Fibroblast of lung (primary cell): ENCODE data around the gene TTLL10. TPM values are rescaled to one million over a fixed set of nuclear protein-coding genes. Genes with fewer than 3 reads are reported as not detected.

Experiments
- DNase-seq, 2 donors: peaks; one replicate each; pipeline versions ENCODE4 v3.0.0 to v3.0.0-alpha.2; 2010; ENCODE audit warnings: low read depth in 2 of 2
- H2AFZ ChIP-seq: 2 replicates; pipeline ENCODE4 v1.5.1; 2012; ENCODE audit warnings: low read length, control low read depth, inconsistent platforms
- H3K27ac ChIP-seq: 2 replicates; pipeline ENCODE4 v1.5.1; 2011; ENCODE audit warnings: low read length, control low read depth; ENCODE audit not compliant: insufficient read depth
- H3K27me3 ChIP-seq: 2 replicates; pipeline ENCODE4 v1.5.1; 2011; ENCODE audit warnings: mild to moderate bottlenecking, low read length; ENCODE audit not compliant: control insufficient read depth, insufficient read depth
- H3K36me3 ChIP-seq: 2 replicates; pipeline ENCODE4 v1.5.1; 2011; ENCODE audit warnings: low read length; ENCODE audit not compliant: control insufficient read depth, insufficient read depth
- H3K4me1 ChIP-seq: 2 replicates; pipeline ENCODE4 v1.5.1; 2011; ENCODE audit warnings: low read length; ENCODE audit not compliant: control insufficient read depth, insufficient read depth; ENCODE audit errors: extremely low read depth
- H3K4me2 ChIP-seq: 2 replicates; pipeline ENCODE4 v1.5.1; 2011; ENCODE audit warnings: low read length, control low read depth; ENCODE audit not compliant: insufficient read depth; ENCODE audit errors: extremely low read depth
- H3K4me3 ChIP-seq, 4 experiments: fragments of 200-600 bp in 1 of 4; sonication (generic) in 1 of 4; replicated peaks in 1 of 4; 2 replicates each; pipeline ENCODE4 v1.5.1; 2011 to 2016; ENCODE audit warnings: low read length in 4 of 4, low read depth in 3 of 4, mild to moderate bottlenecking in 3 of 4, control low read depth in 2 of 4, inconsistent platforms in 1 of 4, mixed read lengths in 1 of 4; ENCODE audit not compliant: insufficient read depth in 1 of 4; ENCODE audit errors: control extremely low read depth in 1 of 4
- H3K79me2 ChIP-seq: 2 replicates; pipeline ENCODE4 v1.5.1; 2012; ENCODE audit warnings: mild to moderate bottlenecking, low read length, inconsistent platforms; ENCODE audit not compliant: control insufficient read depth, insufficient read depth
- H3K9ac ChIP-seq: 2 replicates; pipeline ENCODE4 v1.5.1; 2011; ENCODE audit warnings: mild to moderate bottlenecking, low read length, control low read depth; ENCODE audit not compliant: insufficient read depth
- H3K9me3 ChIP-seq: 2 replicates; pipeline ENCODE4 v1.5.1; 2012; ENCODE audit warnings: low read depth, low read length; ENCODE audit not compliant: control insufficient read depth, insufficient read depth
- H4K20me1 ChIP-seq: 2 replicates; pipeline ENCODE4 v1.5.1; 2011; ENCODE audit warnings: low read length; ENCODE audit not compliant: control insufficient read depth, insufficient read depth; ENCODE audit errors: extremely low read depth
- EZH2 ChIP-seq: IDR thresholded peaks from 2 replicates; pipeline ENCODE4 v1.5.1; 2012; ENCODE audit warnings: low read length, control low read depth, mild to moderate bottlenecking; ENCODE audit errors: missing control alignments
- polyA plus RNA-seq, 2 donors: library from polyadenylated mRNA; depleted of rRNA in 1 of 2; stranded (reverse) in 1 of 2; unstranded in 1 of 2; fragments of >200 nt; gene quantifications; 2 replicates each; pipeline ENCODE4 v1.2.1, GENCODE V29; 2011 to 2012; ENCODE audit warnings: missing spikeins in 1 of 2
- total RNA-seq: library from RNA; depleted of rRNA; stranded (reverse); fragments of >200 nt; gene quantifications from 2 replicates; pipeline ENCODE4 v1.2.1, GENCODE V29; 2014
- TF ChIP-seq, protein P1 (sequence below), 2 donors: IDR thresholded peaks in 1 of 2; conservative IDR thresholded peaks in 1 of 2; 1 replicate in 1 of 2; 2 replicates in 1 of 2; pipeline ENCODE4 v1.5.1; 2011 to 2012; ENCODE audit warnings: low read length in 2 of 2, control low read depth in 1 of 2, inconsistent platforms in 1 of 2, low read depth in 1 of 2, mild to moderate bottlenecking in 1 of 2

Gene TTLL10
- total and polyA plus RNA-seq, 2 donors (not counting 1 experiment from before 2014, with no cell fraction given) = not detected

DNA sequence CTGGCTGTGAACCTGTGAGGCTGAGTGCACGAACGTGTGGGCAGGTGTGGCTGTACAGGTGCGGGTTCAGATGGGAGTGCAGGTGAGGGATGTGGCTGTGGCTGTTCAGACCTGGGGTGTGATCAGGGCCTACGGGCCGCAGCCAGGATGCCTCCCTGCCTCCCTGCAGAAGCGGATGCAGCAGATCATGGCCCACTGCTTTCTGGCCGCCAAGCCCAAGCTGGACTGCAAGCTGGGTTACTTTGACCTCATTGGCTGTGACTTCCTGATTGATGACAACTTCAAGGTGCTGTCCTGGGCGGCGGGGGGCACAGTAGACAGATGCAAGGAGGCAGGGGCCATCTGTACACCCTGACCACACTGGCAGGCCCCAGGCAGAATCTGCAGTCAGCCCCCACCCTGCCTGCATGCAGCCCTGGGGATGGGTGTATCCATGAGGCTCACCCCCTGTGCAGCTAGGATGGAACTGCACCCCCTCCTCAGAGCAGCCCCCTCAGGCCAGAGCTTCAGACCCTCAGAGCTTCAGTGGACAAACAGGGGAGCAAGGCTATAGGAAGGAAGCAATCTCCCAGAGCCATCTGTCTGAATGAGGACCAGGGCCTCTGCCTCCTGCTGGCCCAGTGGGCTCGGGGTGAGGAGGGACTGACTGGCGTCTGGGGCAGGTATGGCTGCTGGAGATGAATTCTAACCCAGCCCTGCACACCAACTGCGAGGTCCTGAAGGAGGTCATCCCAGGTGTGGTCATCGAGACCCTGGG, 22.9 kb downstream of the TTLL10 start:
- Histone ChIP-seq H3K4me1 (no peaks in the 10 kb centered on the region), H3K4me2 (no peak overlapping the region), H3K27ac (no peak overlapping the region), H3K9ac (no peak overlapping the region), H2AFZ (no peak overlapping the region), H3K36me3 (no peaks in the 10 kb centered on the region), H4K20me1 (no peaks in the 10 kb centered on the region), H3K4me3 (no peak overlapping the region), H3K9me3 (no peaks in the 10 kb centered on the region), H3K27me3 (no peaks in the 10 kb centered on the region), H3K79me2 (no peaks in the 10 kb centered on the region)
- no peak for TF ChIP-seq EZH2
- TF ChIP-seq, protein P1, sequence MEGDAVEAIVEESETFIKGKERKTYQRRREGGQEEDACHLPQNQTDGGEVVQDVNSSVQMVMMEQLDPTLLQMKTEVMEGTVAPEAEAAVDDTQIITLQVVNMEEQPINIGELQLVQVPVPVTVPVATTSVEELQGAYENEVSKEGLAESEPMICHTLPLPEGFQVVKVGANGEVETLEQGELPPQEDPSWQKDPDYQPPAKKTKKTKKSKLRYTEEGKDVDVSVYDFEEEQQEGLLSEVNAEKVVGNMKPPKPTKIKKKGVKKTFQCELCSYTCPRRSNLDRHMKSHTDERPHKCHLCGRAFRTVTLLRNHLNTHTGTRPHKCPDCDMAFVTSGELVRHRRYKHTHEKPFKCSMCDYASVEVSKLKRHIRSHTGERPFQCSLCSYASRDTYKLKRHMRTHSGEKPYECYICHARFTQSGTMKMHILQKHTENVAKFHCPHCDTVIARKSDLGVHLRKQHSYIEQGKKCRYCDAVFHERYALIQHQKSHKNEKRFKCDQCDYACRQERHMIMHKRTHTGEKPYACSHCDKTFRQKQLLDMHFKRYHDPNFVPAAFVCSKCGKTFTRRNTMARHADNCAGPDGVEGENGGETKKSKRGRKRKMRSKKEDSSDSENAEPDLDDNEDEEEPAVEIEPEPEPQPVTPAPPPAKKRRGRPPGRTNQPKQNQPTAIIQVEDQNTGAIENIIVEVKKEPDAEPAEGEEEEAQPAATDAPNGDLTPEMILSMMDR (conservative IDR thresholded peaks at IDR 0.05 in 1 of 2, IDR thresholded peaks at IDR 0.05 in 1 of 2; ENCODE audit: low read depth in 1 of 2, low read length in 2 of 2) = no peak
- DNase-seq = no peak

DNA sequence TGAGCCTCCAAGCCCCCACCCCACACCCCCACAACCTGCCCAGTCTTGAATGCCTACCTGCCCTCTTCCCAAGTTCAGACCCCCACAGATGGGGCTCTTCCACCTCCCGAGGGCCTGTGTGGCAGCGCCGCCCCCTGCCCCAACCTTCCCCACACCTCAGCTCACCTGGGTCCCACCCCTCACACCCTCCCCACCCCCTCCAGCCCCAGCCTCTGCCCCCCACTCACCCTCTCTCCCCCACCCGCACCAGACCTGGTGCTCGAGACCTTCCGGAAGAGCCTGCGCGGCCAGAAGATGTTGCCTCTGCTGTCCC, 23.5 kb downstream of the TTLL10 start:
- no peak overlapping the region for H3K27ac ChIP-seq
- no peaks in the 10 kb centered on the region for H3K27me3 ChIP-seq
- no peak overlapping the region for H3K4me2 ChIP-seq
- H2AFZ ChIP-seq = no peak overlapping the region
- H3K9me3 ChIP-seq = no peaks in the 10 kb centered on the region
- no peak overlapping the region for H3K9ac ChIP-seq
- TF ChIP-seq EZH2 = no peak
- TF ChIP-seq, protein P1 (conservative IDR thresholded peaks at IDR 0.05 in 1 of 2, IDR thresholded peaks at IDR 0.05 in 1 of 2; ENCODE audit: low read depth in 1 of 2, low read length in 2 of 2) = no peak
- no peaks in the 10 kb centered on the region for H3K79me2 ChIP-seq
- no peaks in the 10 kb centered on the region for H3K36me3 ChIP-seq
- no peak for DNase-seq
- H3K4me3 ChIP-seq = no peak overlapping the region
- H3K4me1 ChIP-seq = no peaks in the 10 kb centered on the region
- no peaks in the 10 kb centered on the region for H4K20me1 ChIP-seq

DNA sequence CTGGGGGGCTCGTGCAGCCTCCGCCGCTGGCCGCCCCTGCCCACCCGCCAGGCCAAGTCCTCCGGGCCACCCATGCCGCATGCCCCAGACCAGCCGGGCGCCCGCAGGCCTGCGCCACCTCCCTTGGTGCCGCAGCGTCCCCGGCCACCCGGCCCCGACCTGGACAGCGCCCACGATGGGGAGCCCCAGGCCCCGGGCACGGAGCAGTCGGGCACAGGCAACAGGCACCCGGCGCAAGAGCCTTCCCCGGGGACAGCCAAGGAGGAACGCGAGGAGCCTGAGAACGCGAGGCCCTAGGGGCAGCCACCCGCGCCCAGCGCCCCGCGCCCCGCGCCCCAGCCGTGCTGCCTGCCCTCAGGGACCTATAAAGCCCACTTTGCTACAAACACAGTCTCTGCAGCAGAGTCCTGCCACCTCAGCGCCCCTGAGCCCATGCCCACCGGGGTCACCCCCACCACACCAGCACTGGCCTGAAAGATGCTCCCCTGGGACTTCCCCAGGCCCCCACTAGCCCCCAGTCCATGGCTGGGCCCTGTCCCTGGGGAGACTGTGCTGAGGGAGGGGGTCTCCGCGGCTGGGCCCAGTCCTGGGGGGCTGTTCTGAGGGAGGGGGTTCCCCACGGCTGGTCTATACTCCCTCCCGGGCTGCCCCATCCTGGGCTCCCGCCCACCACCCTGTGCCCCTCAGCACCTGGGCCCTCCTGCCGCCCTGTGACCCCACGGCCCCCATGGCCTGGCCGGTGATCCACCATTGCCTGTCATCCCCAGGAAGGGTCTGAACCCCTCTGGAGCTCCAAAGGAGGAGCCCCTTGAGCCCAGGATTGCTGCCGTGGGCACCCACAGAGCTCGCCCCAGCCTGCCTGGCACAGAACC, 24.1 kb downstream of the TTLL10 start:
- no peaks in the 10 kb centered on the region for H3K4me1 ChIP-seq
- H2AFZ ChIP-seq = no peak overlapping the region
- H3K4me3 ChIP-seq = no peak overlapping the region
- no peak for TF ChIP-seq EZH2
- TF ChIP-seq, protein P1 (conservative IDR thresholded peaks at IDR 0.05 in 1 of 2, IDR thresholded peaks at IDR 0.05 in 1 of 2; ENCODE audit: low read depth in 1 of 2, low read length in 2 of 2) = no peak
- H4K20me1 ChIP-seq = no peaks in the 10 kb centered on the region
- no peak for DNase-seq
- no peaks in the 10 kb centered on the region for H3K9me3 ChIP-seq
- no peak overlapping the region for H3K9ac ChIP-seq
- H3K27ac ChIP-seq = no peak overlapping the region
- no peaks in the 10 kb centered on the region for H3K27me3 ChIP-seq
- no peaks in the 10 kb centered on the region for H3K79me2 ChIP-seq
- no peak overlapping the region for H3K4me2 ChIP-seq
- no peaks in the 10 kb centered on the region for H3K36me3 ChIP-seq
